Calu3 (cell line): Measurements from ENCODE around the gene ABCG4. TPM values are rescaled to one million over a fixed set of nuclear protein-coding genes. Genes with fewer than 3 reads are reported as not detected.
"Not testable (repeated sequence)": the region's sequence is repeated elsewhere in the genome, so short reads cannot be mapped to it uniquely, and the experiment has no call there.

ENCODE experiments used
- BruUV-seq: library from RNA; stranded (reverse); fragments of 400-500 nt; replicated peaks from 2 replicates; lab custom pipeline; 2021; lab: Mats Ljungman, UMichigan
- CTCF ChIA-PET: fragments of 300-600 bp; sonication (Branson Sonifier 250); formaldehyde crosslinking; loops from one replicate; lab custom pipeline; 2022; ENCODE audit warnings: antibody characterized with exemption; lab: Charles Lee
- DNase-seq: peaks from one replicate; pipeline ENCODE4 v3.0.0; 2022
- H3K27ac Mint-ChIP-seq: one replicate; pipeline ENCODE4 v1.8.0; 2022; ENCODE audit warnings: mixed read lengths; ENCODE audit not compliant: unreplicated experiment
- H3K27me3 Mint-ChIP-seq: one replicate; pipeline ENCODE4 v1.8.0; 2022; ENCODE audit warnings: mixed read lengths; ENCODE audit not compliant: unreplicated experiment
- H3K36me3 Mint-ChIP-seq: one replicate; pipeline ENCODE4 v1.8.0; 2022; ENCODE audit warnings: mild to moderate bottlenecking, moderate library complexity, mixed read lengths; ENCODE audit not compliant: insufficient read depth, unreplicated experiment
- H3K4me1 Mint-ChIP-seq: one replicate; pipeline ENCODE4 v1.8.0; 2022; ENCODE audit warnings: mild to moderate bottlenecking, low read depth, mixed read lengths; ENCODE audit not compliant: unreplicated experiment
- H3K4me3 Mint-ChIP-seq: one replicate; pipeline ENCODE4 v1.8.0; 2022; ENCODE audit warnings: mild to moderate bottlenecking, low read depth, moderate library complexity, mixed read lengths; ENCODE audit not compliant: unreplicated experiment
- H3K9me3 Mint-ChIP-seq: one replicate; pipeline ENCODE4 v1.8.0; 2022; ENCODE audit warnings: low read depth, mixed read lengths; ENCODE audit not compliant: unreplicated experiment
- CTCF ChIP-seq: fragments of 200-600 bp; IDR thresholded peaks from one replicate; pipeline ENCODE4 v1.8.0; 2022; ENCODE audit warnings: antibody characterized with exemption; ENCODE audit not compliant: unreplicated experiment
- intact Hi-C: fragments of 100-400 bp; cut with micrococcal nuclease; formaldehyde crosslinking; loops from one replicate; pipeline ENCODE4 v1.10.0; 2022; ENCODE audit not compliant: unreplicated experiment
- total RNA-seq: library from RNA; stranded (reverse); gene quantifications from 2 replicates; pipeline ENCODE4 v1.2.3, GENCODE V29; 2022

Gene ABCG4
- total RNA-seq, 1 experiment from 2014 or later: not detected

DNA sequence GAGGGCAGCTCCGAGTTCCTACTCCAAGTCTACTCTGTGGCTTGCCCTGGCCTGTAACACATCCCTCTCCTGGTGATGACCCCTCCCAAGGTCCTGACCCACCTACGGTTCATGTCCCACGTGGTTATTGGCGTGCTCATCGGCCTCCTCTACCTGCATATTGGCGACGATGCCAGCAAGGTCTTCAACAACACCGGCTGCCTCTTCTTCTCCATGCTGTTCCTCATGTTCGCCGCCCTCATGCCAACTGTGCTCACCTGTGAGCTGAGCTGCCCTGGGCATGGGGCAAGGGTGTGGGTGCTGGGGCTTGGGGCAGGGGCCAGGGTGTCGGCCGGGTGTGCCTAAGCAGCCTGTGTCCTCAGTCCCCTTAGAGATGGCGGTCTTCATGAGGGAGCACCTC lies 9.6 kb downstream of the ABCG4 start:
- no TSS peak for BruUV-seq
- no peak for TF ChIP-seq CTCF
- Mint-ChIP-seq H3K27me3 (peaks cover 56% of the 10 kb centered on the region), H3K4me1 (peaks cover 9% of the 10 kb centered on the region), H3K36me3 (no peaks in the 10 kb centered on the region), H3K4me3 (no peak overlapping the region), H3K27ac (no peak overlapping the region), H3K9me3 (no peaks in the 10 kb centered on the region)
- no peak for DNase-seq
- CTCF ChIA-PET: interaction anchor here (0.5 kb wide), 1 partner anchor 1486 kb away, joined by 6 read pairs; no protein-coding TSS in a partner anchor
- intact Hi-C loops: no loop called here

GRCh38 chr11:119160151-119160550 lies 11.3 kb downstream of the ABCG4 start:
- H3K4me1 Mint-ChIP-seq: peaks cover 9% of the 10 kb centered on the region
- H3K27ac Mint-ChIP-seq: no peak overlapping the region
- CTCF ChIA-PET: interaction anchor here (1.5 kb wide), 1 partner anchor 9 kb away, joined by 5 read pairs; no protein-coding TSS in a partner anchor
- no peak for DNase-seq
- peaks cover 40% of the 10 kb centered on the region for H3K27me3 Mint-ChIP-seq
- no peak for TF ChIP-seq CTCF
- H3K4me3 Mint-ChIP-seq: no peak overlapping the region
- H3K9me3 Mint-ChIP-seq: no peaks in the 10 kb centered on the region
- H3K36me3 Mint-ChIP-seq: no peaks in the 10 kb centered on the region
- intact Hi-C loops: no loop called here
- BruUV-seq: no TSS peak

- BruUV-seq: no TSS peak
- no peak overlapping the region for H3K4me3 Mint-ChIP-seq
- intact Hi-C loops: no loop called here
- peaks cover 23% of the 10 kb centered on the region for H3K27me3 Mint-ChIP-seq
- H3K4me1 Mint-ChIP-seq: no peaks in the 10 kb centered on the region
- H3K27ac Mint-ChIP-seq: no peak overlapping the region
- CTCF ChIA-PET: no interaction called here
- no peaks in the 10 kb centered on the region for H3K36me3 Mint-ChIP-seq
- no peaks in the 10 kb centered on the region for H3K9me3 Mint-ChIP-seq
- DNase-seq: no peak
- no peak for TF ChIP-seq CTCF
Observed at GRCh38 chr11:119161871-119162270, 13.0 kb downstream of the ABCG4 start.

DNA sequence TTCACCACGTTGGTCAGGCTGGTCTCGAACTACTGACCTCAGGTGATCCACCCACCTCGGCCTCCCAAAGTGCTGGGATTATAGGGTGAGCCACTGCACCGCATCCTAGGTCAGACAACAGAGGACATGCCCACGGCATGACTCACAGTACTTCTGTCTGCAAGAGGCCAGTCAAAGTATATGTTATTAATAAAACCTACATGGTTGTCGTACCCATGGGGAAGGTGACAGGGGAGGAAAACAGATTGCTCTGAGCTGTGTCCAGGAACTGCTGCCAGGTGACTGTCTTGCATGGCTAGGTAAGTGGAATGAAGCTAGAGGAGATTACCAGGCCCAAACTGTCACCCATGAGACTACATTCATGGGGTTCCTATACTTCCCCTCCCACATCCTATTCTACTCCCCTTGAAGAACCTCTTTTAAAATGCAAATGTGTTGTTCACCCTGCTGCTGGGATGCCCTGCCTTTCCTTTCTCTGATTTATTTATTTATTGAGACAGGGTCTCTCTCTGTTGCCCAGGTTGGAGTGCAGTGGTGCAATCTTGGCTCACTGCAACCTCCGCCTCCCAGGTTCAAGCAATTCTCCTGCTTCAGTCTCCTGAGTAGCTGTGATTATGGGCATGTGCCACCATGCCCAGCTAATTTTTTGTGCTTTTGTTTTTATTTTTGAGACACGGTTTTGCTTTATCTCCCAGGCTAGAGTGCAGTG lies 17.7 kb downstream of the ABCG4 start:
- CTCF ChIA-PET: no interaction called here
- no peak overlapping the region for H3K4me3 Mint-ChIP-seq

GRCh38 chr11:119167077-119167458 lies 18.2 kb downstream of the ABCG4 start:
- H3K4me3 Mint-ChIP-seq, H3K4me1 Mint-ChIP-seq, H3K27me3 Mint-ChIP-seq, intact Hi-C loops, H3K27ac Mint-ChIP-seq, H3K9me3 Mint-ChIP-seq, BruUV-seq, DNase-seq, CTCF ChIA-PET: not testable (repeated sequence)
- H3K36me3 Mint-ChIP-seq: peaks cover 15% of the 10 kb centered on the region

More for the DNA sequence above, 17.7 kb downstream of the ABCG4 start:
- H3K9me3 Mint-ChIP-seq: no peaks in the 10 kb centered on the region
- no peak for TF ChIP-seq CTCF
- intact Hi-C loops: no loop called here
- no peak overlapping the region for H3K27ac Mint-ChIP-seq
- no peaks in the 10 kb centered on the region for H3K27me3 Mint-ChIP-seq
- no peaks in the 10 kb centered on the region for H3K4me1 Mint-ChIP-seq
- peak; percentile 34 for DNase-seq
- BruUV-seq: no TSS peak
- H3K36me3 Mint-ChIP-seq: peaks cover 15% of the 10 kb centered on the region
